HEK293 (cell line): ENCODE measurements around the gene ZCCHC14.

Experiments used
- CTCF ChIA-PET: fragments of 350-600 bp; formaldehyde crosslinking; extraction: SDS; loops from one replicate; lab custom pipeline; 2021; ENCODE audit warnings: antibody characterized with exemption; lab: Yijun Ruan, JAX
- POLR2A ChIA-PET: fragments of 300-600 bp; formaldehyde crosslinking; extraction: SDS; loops from one replicate; lab custom pipeline; 2020; ENCODE audit warnings: antibody characterized with exemption, inconsistent platforms; lab: Yijun Ruan, JAX
- H3K27ac ChIP-seq: fragments of 200-500 bp; sonication (Bioruptor generic); 2 replicates; pipeline ENCODE4 v1.5.1; 2014; ENCODE audit warnings: low read depth, low read length, control low read depth, inconsistent platforms; ENCODE audit errors: extremely low read depth
- H3K36me3 ChIP-seq, 2 experiments: fragments of 200-500 bp in 1 of 2; sonication (Bioruptor generic) in 1 of 2; 1 replicate in 1 of 2; 2 replicates in 1 of 2; pipeline ENCODE4 v1.5.1; 2014 to 2017; ENCODE audit warnings: inconsistent platforms in 2 of 2, low read length in 2 of 2; ENCODE audit not compliant: control insufficient read depth in 2 of 2, insufficient read depth in 1 of 2
- H3K4me1 ChIP-seq: fragments of 200-500 bp; sonication (Bioruptor generic); 2 replicates; pipeline ENCODE4 v1.5.1; 2014; ENCODE audit warnings: mild to moderate bottlenecking, low read length, inconsistent platforms; ENCODE audit not compliant: control insufficient read depth, insufficient read depth
- H3K4me3 ChIP-seq: 2 replicates; pipeline ENCODE4 v1.5.1; 2011; ENCODE audit warnings: low read depth, mild to moderate bottlenecking, control low read depth, low read length, moderate library complexity
- H3K9me3 ChIP-seq: fragments of 200-500 bp; sonication (Bioruptor generic); 2 replicates; pipeline ENCODE4 v1.5.1; 2014; ENCODE audit warnings: low read depth, low read length, inconsistent platforms; ENCODE audit not compliant: control insufficient read depth, insufficient read depth
- GLI4 ChIP-seq: fragments of 450-650 bp; formaldehyde crosslinking; IDR thresholded peaks from 2 replicates; pipeline ENCODE4 v1.5.1; 2016; ENCODE audit warnings: missing biosample characterization, missing genetic modification characterization
- HOXA7 ChIP-seq: sonication (generic); formaldehyde crosslinking; IDR thresholded peaks from 2 replicates; pipeline ENCODE4 v1.8.1; 2022; ENCODE audit warnings: missing genetic modification reagents, borderline replicate concordance
- RBAK ChIP-seq: fragments of 450-650 bp; formaldehyde crosslinking; IDR thresholded peaks from 2 replicates; pipeline ENCODE4 v1.5.1; 2016; ENCODE audit warnings: missing biosample characterization, missing genetic modification characterization
- REPIN1 ChIP-seq: fragments of 450-650 bp; formaldehyde crosslinking; IDR thresholded peaks from 2 replicates; pipeline ENCODE4 v1.5.1; 2017; ENCODE audit warnings: missing biosample characterization, missing genetic modification characterization, low read depth
- SALL2 ChIP-seq: fragments of 450-650 bp; formaldehyde crosslinking; IDR thresholded peaks from 2 replicates; pipeline ENCODE4 v1.5.0; 2017; ENCODE audit warnings: missing biosample characterization, mild to moderate bottlenecking, missing genetic modification characterization, borderline replicate concordance
- SCRT2 ChIP-seq: fragments of 450-650 bp; formaldehyde crosslinking; IDR thresholded peaks from 2 replicates; pipeline ENCODE4 v1.5.1; 2016; ENCODE audit warnings: missing biosample characterization, missing genetic modification characterization
- ZBTB17 ChIP-seq: fragments of 450-650 bp; formaldehyde crosslinking; IDR thresholded peaks from 2 replicates; pipeline ENCODE4 v1.5.1; 2016; ENCODE audit warnings: missing biosample characterization, missing genetic modification characterization
- ZNF10 ChIP-seq: fragments of 450-650 bp; formaldehyde crosslinking; IDR thresholded peaks from 2 replicates; pipeline ENCODE4 v1.5.1; 2017; ENCODE audit warnings: missing biosample characterization, missing genetic modification characterization
- ZNF132 ChIP-seq: fragments of 450-650 bp; formaldehyde crosslinking; IDR thresholded peaks from 2 replicates; pipeline ENCODE4 v1.5.1; 2017; ENCODE audit warnings: missing biosample characterization, missing genetic modification characterization, borderline replicate concordance
- ZNF214 ChIP-seq: fragments of 450-650 bp; formaldehyde crosslinking; IDR thresholded peaks from 2 replicates; pipeline ENCODE4 v1.5.1; 2017; ENCODE audit warnings: missing biosample characterization, mild to moderate bottlenecking, missing genetic modification characterization, borderline replicate concordance
- ZNF416 ChIP-seq: fragments of 450-650 bp; formaldehyde crosslinking; IDR thresholded peaks from 2 replicates; pipeline ENCODE4 v1.5.1; 2016; ENCODE audit warnings: missing biosample characterization, missing genetic modification characterization
- ZNF426 ChIP-seq: fragments of 450-650 bp; formaldehyde crosslinking; IDR thresholded peaks from 2 replicates; pipeline ENCODE4 v1.5.1; 2017; ENCODE audit warnings: missing biosample characterization, missing genetic modification characterization, mild to moderate bottlenecking, inconsistent platforms, moderate library complexity
- ZNF473 ChIP-seq: fragments of 450-650 bp; formaldehyde crosslinking; IDR thresholded peaks from 2 replicates; pipeline ENCODE4 v1.5.1; 2017; ENCODE audit warnings: missing biosample characterization, missing genetic modification characterization
- ZNF513 ChIP-seq: fragments of 450-650 bp; IDR thresholded peaks from 2 replicates; pipeline ENCODE4 v1.5.1; 2018; ENCODE audit warnings: missing biosample characterization, missing genetic modification characterization
- ZNF580 ChIP-seq: fragments of 450-650 bp; formaldehyde crosslinking; IDR thresholded peaks from 2 replicates; pipeline ENCODE4 v1.5.1; 2016; ENCODE audit warnings: missing biosample characterization, missing genetic modification characterization
- ZNF624 ChIP-seq: fragments of 450-650 bp; formaldehyde crosslinking; IDR thresholded peaks from 2 replicates; pipeline ENCODE4 v1.5.1; 2017; ENCODE audit warnings: missing biosample characterization, missing genetic modification characterization
- ZNF654 ChIP-seq: fragments of 450-650 bp; formaldehyde crosslinking; IDR thresholded peaks from 2 replicates; pipeline ENCODE4 v1.5.1; 2016; ENCODE audit warnings: low read depth, missing biosample characterization, missing genetic modification characterization
- ZNF677 ChIP-seq: fragments of 450-650 bp; IDR thresholded peaks from 2 replicates; pipeline ENCODE4 v1.5.0; 2018; ENCODE audit warnings: missing biosample characterization, mild to moderate bottlenecking, missing genetic modification characterization, moderate library complexity
- ZNF777 ChIP-seq: fragments of 450-650 bp; formaldehyde crosslinking; IDR thresholded peaks from 2 replicates; pipeline ENCODE4 v1.5.1; 2017; ENCODE audit warnings: missing biosample characterization, missing genetic modification characterization, borderline replicate concordance
- TF ChIP-seq, protein P1 (sequence below): fragments of 450-650 bp; formaldehyde crosslinking; IDR thresholded peaks from 2 replicates; pipeline ENCODE4 v1.5.1; 2017; ENCODE audit warnings: missing biosample characterization, missing genetic modification characterization
- TF ChIP-seq, protein P2 (sequence below): fragments of 450-650 bp; formaldehyde crosslinking; IDR thresholded peaks from 2 replicates; pipeline ENCODE4 v1.5.1; 2017; ENCODE audit warnings: missing biosample characterization, missing genetic modification characterization

Gene ZCCHC14

GRCh38 chr16:87369117-87369765 lies 123.6 kb downstream of the ZCCHC14 start:
- Histone ChIP-seq H3K4me3 (no peak overlapping the region), H3K27ac (no peak overlapping the region), H3K36me3 (no peaks in the 10 kb centered on the region; a peak in 1 of 3 replicates), H3K4me1 (peaks cover 2% of the 10 kb centered on the region; the same call in 1 of the 2 replicates), H3K9me3 (no peaks in the 10 kb centered on the region)
- TF ChIP-seq ZNF214 (no peak), REPIN1 (tag by site-specific recombination) (no peak), ZNF426 (tag by site-specific recombination) (no peak), GLI4 (tag by site-specific recombination) (no peak), ZNF654 (tag by site-specific recombination) (no peak), RBAK (tag by site-specific recombination) (no peak), ZNF10 (tag by site-specific recombination) (no peak), ZNF777 (tag by site-specific recombination) (no peak)
- TF ChIP-seq, protein P1, sequence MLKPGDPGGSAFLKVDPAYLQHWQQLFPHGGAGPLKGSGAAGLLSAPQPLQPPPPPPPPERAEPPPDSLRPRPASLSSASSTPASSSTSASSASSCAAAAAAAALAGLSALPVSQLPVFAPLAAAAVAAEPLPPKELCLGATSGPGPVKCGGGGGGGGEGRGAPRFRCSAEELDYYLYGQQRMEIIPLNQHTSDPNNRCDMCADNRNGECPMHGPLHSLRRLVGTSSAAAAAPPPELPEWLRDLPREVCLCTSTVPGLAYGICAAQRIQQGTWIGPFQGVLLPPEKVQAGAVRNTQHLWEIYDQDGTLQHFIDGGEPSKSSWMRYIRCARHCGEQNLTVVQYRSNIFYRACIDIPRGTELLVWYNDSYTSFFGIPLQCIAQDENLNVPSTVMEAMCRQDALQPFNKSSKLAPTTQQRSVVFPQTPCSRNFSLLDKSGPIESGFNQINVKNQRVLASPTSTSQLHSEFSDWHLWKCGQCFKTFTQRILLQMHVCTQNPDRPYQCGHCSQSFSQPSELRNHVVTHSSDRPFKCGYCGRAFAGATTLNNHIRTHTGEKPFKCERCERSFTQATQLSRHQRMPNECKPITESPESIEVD (tag by site-specific recombination), result no peak
- ChIA-PET CTCF (no interaction called here), POLR2A (no interaction called here)

- POLR2A ChIA-PET, result no interaction called here
- Histone ChIP-seq H3K4me1 (peaks cover 8% of the 10 kb centered on the region; the same call in 1 of the 2 replicates), H3K36me3 (no peaks in the 10 kb centered on the region; a peak in 1 of 3 replicates), H3K27ac (no peak overlapping the region), H3K4me3 (no peak overlapping the region), H3K9me3 (no peaks in the 10 kb centered on the region)
- CTCF ChIA-PET, result no interaction called here
- TF ChIP-seq SCRT2, result peak; percentile 44; the same call in 1 of the 2 replicates
- no peak for TF ChIP-seq ZNF473 (tag by site-specific recombination)
Observed at GRCh38 chr16:87368029-87368770, 124.6 kb downstream of the ZCCHC14 start.

DNA sequence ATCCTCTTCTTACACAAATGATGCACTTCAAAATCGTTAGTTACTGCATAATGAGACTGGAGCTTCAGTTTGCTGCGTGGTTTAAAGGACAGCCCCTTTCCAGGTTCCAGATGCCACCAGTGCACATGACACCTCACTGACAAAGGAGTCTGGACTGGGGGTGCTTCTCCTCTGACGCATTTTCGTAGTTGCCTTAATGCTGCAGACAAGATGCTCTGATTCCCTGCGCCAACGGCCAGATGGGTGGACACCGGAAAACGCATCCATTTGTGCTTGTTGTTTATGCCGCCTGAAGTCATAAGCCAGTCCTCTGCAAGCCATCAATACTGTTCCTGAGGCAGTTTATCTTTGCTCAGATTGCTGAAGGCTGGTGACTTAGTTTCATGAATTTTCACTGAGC lies 125.3 kb downstream of the ZCCHC14 start:
- Histone ChIP-seq H3K4me3 (no peak overlapping the region), H3K27ac (no peak overlapping the region), H3K9me3 (no peaks in the 10 kb centered on the region), H3K4me1 (peaks cover 8% of the 10 kb centered on the region; the same call in 1 of the 2 replicates), H3K36me3 (peaks cover 0 to under 1% of the 10 kb centered on the region in 2 experiments; a peak in 2 of 3 replicates)
- ChIA-PET POLR2A (no interaction called here), CTCF (no interaction called here)
- TF ChIP-seq ZNF580 (no peak), SALL2 (no peak), ZNF624 (tag by site-specific recombination) (no peak), ZNF654 (tag by site-specific recombination) (no peak), HOXA7 (no peak), ZBTB17 (tag by site-specific recombination) (no peak), ZNF513 (tag by site-specific recombination) (no peak), ZNF132 (no peak), ZNF416 (no peak), ZNF677 (tag by site-specific recombination) (no peak)
- TF ChIP-seq, protein P2, sequence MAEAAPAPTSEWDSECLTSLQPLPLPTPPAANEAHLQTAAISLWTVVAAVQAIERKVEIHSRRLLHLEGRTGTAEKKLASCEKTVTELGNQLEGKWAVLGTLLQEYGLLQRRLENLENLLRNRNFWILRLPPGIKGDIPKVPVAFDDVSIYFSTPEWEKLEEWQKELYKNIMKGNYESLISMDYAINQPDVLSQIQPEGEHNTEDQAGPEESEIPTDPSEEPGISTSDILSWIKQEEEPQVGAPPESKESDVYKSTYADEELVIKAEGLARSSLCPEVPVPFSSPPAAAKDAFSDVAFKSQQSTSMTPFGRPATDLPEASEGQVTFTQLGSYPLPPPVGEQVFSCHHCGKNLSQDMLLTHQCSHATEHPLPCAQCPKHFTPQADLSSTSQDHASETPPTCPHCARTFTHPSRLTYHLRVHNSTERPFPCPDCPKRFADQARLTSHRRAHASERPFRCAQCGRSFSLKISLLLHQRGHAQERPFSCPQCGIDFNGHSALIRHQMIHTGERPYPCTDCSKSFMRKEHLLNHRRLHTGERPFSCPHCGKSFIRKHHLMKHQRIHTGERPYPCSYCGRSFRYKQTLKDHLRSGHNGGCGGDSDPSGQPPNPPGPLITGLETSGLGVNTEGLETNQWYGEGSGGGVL (tag by site-specific recombination), result no peak
- TF ChIP-seq, all 188 proteins: peak for 0
